Activated T-cell treated with anti-CD3 and anti-CD28 coated beads, Interleukin-2, amount 50 U/mL, for 4 hours (primary cell): ENCODE data around the gene PTPRK. TPM values are rescaled to one million over a fixed set of nuclear protein-coding genes. Genes with fewer than 3 reads are reported as not detected.
"Not testable (repeated sequence)": the region's sequence is repeated elsewhere in the genome, so short reads cannot be mapped to it uniquely, and the experiment has no call there.

Source experiments
- ATAC-seq, 2 donors: fragments of 200-7000 bp; cut with Tn5 transposase; one replicate each; pipeline ENCODE4 v1.10.0; 2021
- DNase-seq: peaks from one replicate; pipeline ENCODE4 v3.0.0-alpha.2; 2020
- H3K27me3 Mint-ChIP-seq: one replicate; pipeline ENCODE4 v1.8.0; 2021; ENCODE audit warnings: low read depth, mixed read lengths
- H3K36me3 Mint-ChIP-seq: one replicate; pipeline ENCODE4 v1.8.0; 2022; ENCODE audit warnings: mixed read lengths; ENCODE audit not compliant: insufficient read depth
- H3K4me1 Mint-ChIP-seq: one replicate; pipeline ENCODE4 v1.8.0; 2021; ENCODE audit warnings: low read depth, mixed read lengths
- H3K4me3 Mint-ChIP-seq: one replicate; pipeline ENCODE4 v1.8.0; 2021; ENCODE audit warnings: mild to moderate bottlenecking, moderate library complexity, mixed read lengths
- H3K9me3 Mint-ChIP-seq: one replicate; pipeline ENCODE4 v1.8.0; 2021; ENCODE audit warnings: mixed read lengths
- total RNA-seq, 3 donors: library from RNA; stranded (reverse); gene quantifications; one replicate each; pipeline ENCODE4 v1.2.1, GENCODE V29; 2021

The PTPRK gene
- total RNA-seq, 3 donors from 2014 or later, result 5.6 to 17.5 (median 11.6) TPM

GRCh38 chr6:128487746-128488145, 32.7 kb downstream of the PTPRK start:
- ATAC-seq, result no peak
- no peak for DNase-seq
- Mint-ChIP-seq H3K4me3 (no peak overlapping the region), H3K27me3 (peaks cover 7% of the 10 kb centered on the region), H3K4me1 (no peaks in the 10 kb centered on the region), H3K9me3 (no peaks in the 10 kb centered on the region), H3K36me3 (no peaks in the 10 kb centered on the region)

GRCh38 chr6:128487055-128487454, 33.3 kb downstream of the PTPRK start:
- ATAC-seq, result no peak
- no peaks in the 10 kb centered on the region for H3K4me1 Mint-ChIP-seq

GRCh38 chr6:128486580-128486979, 33.8 kb downstream of the PTPRK start:
- not testable (repeated sequence) for H3K27me3 Mint-ChIP-seq, H3K9me3 Mint-ChIP-seq, H3K4me1 Mint-ChIP-seq, H3K4me3 Mint-ChIP-seq, DNase-seq, H3K36me3 Mint-ChIP-seq, ATAC-seq

More at GRCh38 chr6:128487055-128487454, 33.3 kb downstream of the PTPRK start:
- H3K36me3 Mint-ChIP-seq, result no peaks in the 10 kb centered on the region
- no peak overlapping the region for H3K4me3 Mint-ChIP-seq
- H3K27me3 Mint-ChIP-seq, result peaks cover 5% of the 10 kb centered on the region
- no peaks in the 10 kb centered on the region for H3K9me3 Mint-ChIP-seq
- DNase-seq, result no peak

- Mint-ChIP-seq H3K4me1 (peaks cover 10% of the 10 kb centered on the region), H3K4me3 (no peak overlapping the region), H3K36me3 (no peaks in the 10 kb centered on the region), H3K27me3 (peaks cover 2% of the 10 kb centered on the region), H3K9me3 (no peaks in the 10 kb centered on the region)
- no peak for DNase-seq
- ATAC-seq, result no peak
Measured at GRCh38 chr6:128483472-128484135, 36.8 kb downstream of the PTPRK start.

GRCh38 chr6:128482642-128483041, 37.8 kb downstream of the PTPRK start:
- H3K4me1 Mint-ChIP-seq, result peaks cover 17% of the 10 kb centered on the region
- DNase-seq (no peak), ATAC-seq (no peak)
- H3K27me3 Mint-ChIP-seq, result peaks cover 2% of the 10 kb centered on the region
- no peaks in the 10 kb centered on the region for H3K36me3 Mint-ChIP-seq
- no peaks in the 10 kb centered on the region for H3K9me3 Mint-ChIP-seq
- no peak overlapping the region for H3K4me3 Mint-ChIP-seq

GRCh38 chr6:128479991-128480390, 40.4 kb downstream of the PTPRK start:
- no peak for ATAC-seq
- H3K27me3 Mint-ChIP-seq, result no peaks in the 10 kb centered on the region
- no peaks in the 10 kb centered on the region for H3K9me3 Mint-ChIP-seq
- H3K36me3 Mint-ChIP-seq, result no peaks in the 10 kb centered on the region
- no peak for DNase-seq
- peaks cover 17% of the 10 kb centered on the region for H3K4me1 Mint-ChIP-seq
- H3K4me3 Mint-ChIP-seq, result no peak overlapping the region

- H3K4me1 Mint-ChIP-seq, result peaks cover 17% of the 10 kb centered on the region
- H3K9me3 Mint-ChIP-seq, result no peaks in the 10 kb centered on the region
- H3K27me3 Mint-ChIP-seq, result no peaks in the 10 kb centered on the region
- DNase-seq, result no peak
- no peak for ATAC-seq
- H3K4me3 Mint-ChIP-seq, result peak overlapping the region; percentile 58
- no peaks in the 10 kb centered on the region for H3K36me3 Mint-ChIP-seq
Measured at GRCh38 chr6:128479048-128479666, 41.2 kb downstream of the PTPRK start.

GRCh38 chr6:128478230-128479047, 42.0 kb downstream of the PTPRK start:
- peak overlapping the region; percentile 58 for H3K4me3 Mint-ChIP-seq
- DNase-seq (no peak), ATAC-seq (no peak)
- H3K36me3 Mint-ChIP-seq, result no peaks in the 10 kb centered on the region
- H3K27me3 Mint-ChIP-seq, result no peaks in the 10 kb centered on the region
- no peaks in the 10 kb centered on the region for H3K9me3 Mint-ChIP-seq
- H3K4me1 Mint-ChIP-seq, result peaks cover 17% of the 10 kb centered on the region

GRCh38 chr6:128474933-128475332, 45.5 kb downstream of the PTPRK start:
- peaks cover 13% of the 10 kb centered on the region for H3K4me1 Mint-ChIP-seq
- no peaks in the 10 kb centered on the region for H3K9me3 Mint-ChIP-seq
- no peak overlapping the region for H3K4me3 Mint-ChIP-seq
- ATAC-seq (no peak), DNase-seq (no peak)
- H3K27me3 Mint-ChIP-seq, result no peaks in the 10 kb centered on the region
- no peaks in the 10 kb centered on the region for H3K36me3 Mint-ChIP-seq

- no peak for ATAC-seq
- no peak for DNase-seq
- H3K4me3 Mint-ChIP-seq, result no peak overlapping the region
- H3K36me3 Mint-ChIP-seq, result no peaks in the 10 kb centered on the region
- H3K4me1 Mint-ChIP-seq, result peaks cover 12% of the 10 kb centered on the region
- no peaks in the 10 kb centered on the region for H3K27me3 Mint-ChIP-seq
- H3K9me3 Mint-ChIP-seq, result no peaks in the 10 kb centered on the region
Measured at GRCh38 chr6:128474481-128474880, 45.9 kb downstream of the PTPRK start.

GRCh38 chr6:128471907-128472306, 48.5 kb downstream of the PTPRK start:
- no peaks in the 10 kb centered on the region for H3K36me3 Mint-ChIP-seq
- H3K9me3 Mint-ChIP-seq, result no peaks in the 10 kb centered on the region
- DNase-seq (no peak), ATAC-seq (no peak)
- no peaks in the 10 kb centered on the region for H3K27me3 Mint-ChIP-seq
- H3K4me1 Mint-ChIP-seq, result no peaks in the 10 kb centered on the region
- no peak overlapping the region for H3K4me3 Mint-ChIP-seq

- Mint-ChIP-seq H3K4me3 (no peak overlapping the region), H3K4me1 (no peaks in the 10 kb centered on the region), H3K9me3 (no peaks in the 10 kb centered on the region), H3K27me3 (peaks cover 4% of the 10 kb centered on the region), H3K36me3 (no peaks in the 10 kb centered on the region)
- no peak for ATAC-seq
- DNase-seq, result no peak
Measured at GRCh38 chr6:128465368-128466343, 54.7 kb downstream of the PTPRK start.

- no peaks in the 10 kb centered on the region for H3K4me1 Mint-ChIP-seq
- DNase-seq (no peak), ATAC-seq (no peak)
- H3K36me3 Mint-ChIP-seq, result no peaks in the 10 kb centered on the region
- H3K9me3 Mint-ChIP-seq, result no peaks in the 10 kb centered on the region
- H3K27me3 Mint-ChIP-seq, result peaks cover 4% of the 10 kb centered on the region
- no peak overlapping the region for H3K4me3 Mint-ChIP-seq
Measured at GRCh38 chr6:128464790-128465189, 55.6 kb downstream of the PTPRK start.

- DNase-seq (no peak), ATAC-seq (no peak)
- Mint-ChIP-seq H3K9me3 (no peaks in the 10 kb centered on the region), H3K4me1 (no peaks in the 10 kb centered on the region), H3K36me3 (no peaks in the 10 kb centered on the region), H3K4me3 (no peak overlapping the region), H3K27me3 (peaks cover 4% of the 10 kb centered on the region)
Measured at GRCh38 chr6:128463942-128464341, 56.5 kb downstream of the PTPRK start.
